ENCODE results near the gene POU2F3.
A peak's percentile ranks its signal among the peaks of the same experiment; 100 is the strongest.

The POU2F3 gene

DNA sequence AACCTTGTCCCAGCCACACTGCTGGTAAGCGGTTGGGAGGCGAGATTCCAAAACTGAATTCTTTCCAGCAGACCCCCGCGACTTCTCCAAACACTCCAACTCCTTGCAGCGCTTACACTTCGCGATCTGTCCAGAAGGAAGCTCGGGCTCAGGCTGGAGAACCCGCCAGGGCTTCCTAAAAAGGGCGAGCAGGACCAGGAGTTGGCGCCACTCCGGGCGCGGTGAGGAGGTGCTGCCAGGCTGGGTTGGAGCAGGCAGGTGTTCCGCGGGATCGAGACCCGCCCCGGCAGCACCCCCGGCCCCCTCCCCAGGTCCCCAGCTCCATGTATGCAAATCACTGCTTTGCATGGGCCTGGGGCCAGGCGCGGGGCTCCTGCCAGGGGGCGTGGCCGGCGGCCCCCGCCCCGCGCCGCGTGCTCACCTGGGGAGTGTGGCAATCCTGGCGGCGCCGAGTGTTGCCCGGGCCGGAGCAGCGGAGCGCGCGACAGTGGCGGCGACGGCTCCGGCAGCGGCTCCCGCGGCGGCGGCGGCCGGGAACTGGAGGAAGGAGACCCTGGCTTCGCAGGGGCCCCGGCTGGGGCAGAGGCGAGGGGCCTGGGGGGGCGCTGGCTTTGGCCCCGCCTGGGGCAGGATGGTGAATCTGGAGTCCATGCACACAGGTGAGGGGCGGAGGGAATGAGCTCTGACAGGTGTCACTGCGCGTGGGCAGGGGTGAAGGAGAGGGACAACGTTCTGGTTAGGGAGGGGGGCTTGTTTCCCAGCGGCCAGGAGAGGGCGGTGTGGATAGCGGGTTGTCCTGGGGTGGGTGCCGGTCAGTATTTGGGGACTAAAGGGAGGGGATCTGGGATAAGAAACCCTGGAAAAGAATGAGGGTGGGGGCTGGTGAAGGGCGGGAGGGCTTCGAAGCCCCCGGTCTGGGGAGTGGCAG lies at the start of gene POU2F3:
TSS of gene POU2F3 (plus strand) at position 428 of the 928 bp plus-strand sequence. CDS start at position 632, 204 bp downstream.
- DNase-seq = no peak

DNA sequence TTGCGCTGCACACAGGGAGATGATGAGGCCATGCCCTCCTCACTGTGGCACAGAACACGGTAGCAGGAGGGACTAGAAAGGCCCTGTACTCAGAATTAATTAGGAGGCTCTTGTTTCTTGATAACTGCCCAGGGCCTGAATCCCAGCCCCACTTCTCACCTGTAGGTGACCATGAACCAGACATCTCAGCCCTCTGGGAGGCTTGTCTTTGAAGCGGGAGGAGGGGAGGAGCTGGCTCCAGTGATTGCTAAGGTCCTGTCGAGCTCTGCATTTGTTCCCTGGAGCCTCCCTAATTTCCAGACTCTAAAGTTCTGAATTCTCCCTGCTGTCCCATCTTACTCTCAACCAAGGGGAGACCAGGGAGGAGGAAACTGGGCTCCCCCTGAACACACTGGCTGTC lies 48.9 kb upstream of the POU2F3 start:
- no peak for DNase-seq

DNA sequence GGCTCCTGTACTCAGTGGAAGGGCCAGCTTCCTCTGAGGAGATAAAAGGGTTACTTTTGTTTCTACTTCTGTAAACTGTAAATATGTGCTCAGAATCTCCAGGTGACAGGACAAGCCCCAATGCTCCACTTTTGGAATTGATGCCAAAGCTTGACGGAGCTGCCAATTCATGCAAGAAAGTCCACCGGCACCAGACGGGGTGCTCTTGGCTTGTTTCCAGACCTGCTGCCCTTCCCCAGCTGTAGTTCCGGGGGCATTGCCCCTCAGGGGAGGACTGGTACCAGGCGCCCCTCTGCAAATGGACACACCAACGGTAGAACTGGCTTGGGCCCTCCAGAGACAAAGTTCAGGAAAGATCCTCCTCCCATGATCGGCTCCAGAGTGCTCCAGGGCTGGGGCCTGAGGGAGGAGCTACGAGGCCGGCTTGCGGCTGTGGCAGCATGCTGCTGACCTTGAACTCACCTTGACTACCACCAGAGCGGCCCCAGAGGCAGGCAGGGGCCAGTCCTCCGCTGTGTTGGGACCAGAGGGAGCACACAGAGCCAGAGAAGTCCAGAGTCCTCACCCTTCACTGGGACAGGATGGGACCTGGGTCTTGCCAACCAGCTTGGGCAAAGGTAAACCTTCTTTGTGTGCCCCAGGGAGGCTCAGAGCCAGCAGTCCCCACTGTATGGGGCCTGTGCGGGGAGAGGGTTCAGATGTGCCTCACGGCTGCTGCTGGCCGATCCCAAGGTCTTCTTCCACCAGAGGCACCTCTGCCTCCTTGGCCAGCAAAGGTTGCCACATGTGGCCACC lies 46.9 kb upstream of the POU2F3 start:
- DNase-seq = no peak

DNA sequence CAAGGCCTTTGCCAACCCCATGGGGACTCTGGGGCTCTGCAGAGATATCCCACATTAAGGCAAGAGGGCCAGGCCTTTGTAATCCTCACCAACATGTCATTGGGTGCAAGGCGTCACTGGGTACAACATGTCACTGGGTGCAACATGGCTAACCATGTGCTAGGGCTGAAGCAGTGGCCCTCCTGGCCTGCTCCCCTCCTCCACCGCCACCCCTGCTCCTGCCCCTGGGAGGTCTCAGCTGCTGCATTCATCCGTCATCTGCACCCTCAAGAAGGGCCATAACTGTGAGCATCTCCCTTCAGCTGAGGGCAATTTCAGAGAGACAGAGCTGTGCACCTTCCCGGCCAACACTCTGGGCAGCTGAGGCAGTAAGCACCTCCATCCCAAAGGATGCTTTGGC lies 45.8 kb upstream of the POU2F3 start:
- DNase-seq = no peak

DNA sequence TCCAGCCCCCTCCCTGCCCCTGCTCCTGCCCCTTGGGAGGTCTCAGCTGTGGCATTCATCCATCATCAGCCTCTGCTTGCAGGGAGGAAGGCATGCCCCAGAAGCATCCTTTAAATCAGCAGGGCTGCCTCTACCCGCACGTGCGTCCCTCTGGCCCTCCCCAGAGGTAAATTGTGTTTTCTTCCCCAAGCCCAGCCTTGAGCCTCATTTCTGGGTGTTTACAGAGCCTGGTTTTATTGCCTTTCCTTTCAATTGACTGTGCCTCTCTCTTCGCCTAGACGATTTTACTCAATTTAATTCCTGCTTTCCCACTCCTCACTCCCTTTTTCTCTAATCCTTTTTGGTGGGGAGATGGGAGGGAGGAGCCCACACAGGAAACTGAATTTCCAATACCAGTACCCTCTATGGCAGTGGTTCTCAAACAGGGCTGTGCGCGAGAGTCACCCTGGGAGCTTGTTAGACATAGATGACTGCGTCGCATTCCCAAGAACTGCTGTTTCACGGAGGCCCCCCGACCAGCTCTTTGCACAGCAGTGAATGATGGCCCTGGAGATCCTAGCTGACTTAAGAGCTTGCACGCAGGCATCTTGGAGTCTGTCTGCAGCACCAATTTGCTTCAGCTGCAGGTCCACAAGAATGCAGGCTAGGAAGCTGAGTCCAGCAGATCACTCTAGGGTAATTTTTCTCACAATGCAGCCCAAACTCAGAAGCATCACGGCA lies 44.2 kb upstream of the POU2F3 start:
- no peak for DNase-seq

DNA sequence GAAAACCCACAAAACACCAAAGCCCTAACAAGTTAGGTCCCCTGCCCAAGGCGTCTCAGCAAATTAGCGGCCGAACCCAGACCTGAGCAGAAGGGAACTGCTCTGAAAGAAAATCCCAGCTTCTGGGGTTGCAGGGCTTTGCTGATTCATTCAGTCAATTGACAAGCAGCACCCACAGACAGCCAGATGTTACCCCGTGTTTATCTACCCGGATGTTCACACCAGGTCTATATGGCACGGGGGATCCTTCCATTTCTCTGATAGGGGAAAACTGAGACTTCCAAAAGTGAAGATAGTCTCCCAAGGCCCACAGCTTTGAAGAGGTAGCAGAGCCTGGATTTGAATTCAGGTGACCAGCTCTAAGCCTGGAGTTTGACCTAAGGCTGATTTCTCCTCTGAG lies 43.1 kb upstream of the POU2F3 start:
- DNase-seq = no peak

DNA sequence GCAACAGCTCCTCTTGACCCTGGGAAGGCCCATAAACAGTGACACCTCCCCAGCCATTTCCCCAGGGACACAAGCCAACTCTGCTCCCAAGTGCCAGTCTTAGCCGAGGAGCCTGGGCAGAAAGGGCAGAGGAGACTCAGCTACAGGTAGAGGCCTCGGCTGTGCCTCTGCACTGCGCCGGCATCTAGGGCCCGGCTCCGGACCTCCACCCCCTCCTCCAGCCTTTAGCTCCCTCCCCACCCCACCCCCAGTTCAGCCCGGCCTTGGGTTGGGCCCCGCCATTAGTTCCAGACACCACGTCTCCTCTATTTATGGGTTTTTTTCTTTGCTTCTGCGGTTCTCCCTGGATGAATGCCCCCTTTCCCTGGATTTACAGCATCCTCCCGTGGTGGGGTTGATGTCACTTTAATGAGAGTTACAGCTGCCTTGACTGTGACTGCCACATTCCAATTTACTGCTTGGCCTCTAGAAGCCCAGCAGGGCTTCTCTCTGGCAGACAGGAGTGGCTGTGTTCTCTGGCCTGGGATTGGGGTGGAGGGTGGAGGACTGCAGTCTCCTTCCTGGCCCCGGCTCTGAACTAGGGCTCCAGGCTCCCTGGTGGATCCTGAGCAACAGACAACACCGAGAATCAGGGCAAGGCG lies 42.6 kb upstream of the POU2F3 start:
- DNase-seq = no peak

DNA sequence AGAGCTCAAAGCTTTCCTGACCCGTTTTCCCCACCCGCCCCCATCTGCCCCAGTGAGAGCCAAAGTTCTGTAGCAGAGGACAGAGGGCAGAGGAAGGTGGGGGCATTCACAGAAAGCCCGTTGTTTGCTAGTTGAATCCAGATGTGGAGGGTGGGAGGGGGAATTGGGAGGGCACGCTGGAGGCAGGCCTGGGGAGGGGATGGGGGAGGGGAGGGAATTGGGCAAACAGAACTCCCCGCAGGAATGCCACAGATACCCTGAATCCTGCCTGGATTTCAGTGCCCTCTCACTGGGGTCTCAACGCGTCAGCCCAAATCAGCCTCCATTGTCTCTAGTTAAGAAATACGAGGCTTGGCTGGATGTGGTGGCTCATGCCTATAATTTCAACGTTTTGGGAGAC lies 42.0 kb upstream of the POU2F3 start:
- no peak for DNase-seq

DNA sequence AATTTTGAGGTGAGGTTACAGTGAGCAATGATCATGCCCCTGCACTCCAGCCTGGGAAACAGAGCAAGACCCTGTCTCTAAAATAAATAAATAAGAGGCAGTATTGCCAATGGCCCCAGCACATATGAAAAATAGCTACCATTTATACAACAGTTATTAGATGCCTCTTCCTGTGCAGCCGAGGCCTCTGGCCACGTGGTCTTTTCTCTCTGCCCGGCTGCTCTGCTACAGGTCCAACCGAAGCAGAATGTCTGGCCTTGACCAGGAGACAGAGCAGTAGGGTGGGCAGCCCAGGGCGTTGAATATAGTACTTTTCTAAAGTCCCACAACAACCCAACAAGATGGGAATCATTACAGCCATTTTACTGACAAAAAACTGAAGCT lies 41.5 kb upstream of the POU2F3 start:
- no peak for DNase-seq

DNA sequence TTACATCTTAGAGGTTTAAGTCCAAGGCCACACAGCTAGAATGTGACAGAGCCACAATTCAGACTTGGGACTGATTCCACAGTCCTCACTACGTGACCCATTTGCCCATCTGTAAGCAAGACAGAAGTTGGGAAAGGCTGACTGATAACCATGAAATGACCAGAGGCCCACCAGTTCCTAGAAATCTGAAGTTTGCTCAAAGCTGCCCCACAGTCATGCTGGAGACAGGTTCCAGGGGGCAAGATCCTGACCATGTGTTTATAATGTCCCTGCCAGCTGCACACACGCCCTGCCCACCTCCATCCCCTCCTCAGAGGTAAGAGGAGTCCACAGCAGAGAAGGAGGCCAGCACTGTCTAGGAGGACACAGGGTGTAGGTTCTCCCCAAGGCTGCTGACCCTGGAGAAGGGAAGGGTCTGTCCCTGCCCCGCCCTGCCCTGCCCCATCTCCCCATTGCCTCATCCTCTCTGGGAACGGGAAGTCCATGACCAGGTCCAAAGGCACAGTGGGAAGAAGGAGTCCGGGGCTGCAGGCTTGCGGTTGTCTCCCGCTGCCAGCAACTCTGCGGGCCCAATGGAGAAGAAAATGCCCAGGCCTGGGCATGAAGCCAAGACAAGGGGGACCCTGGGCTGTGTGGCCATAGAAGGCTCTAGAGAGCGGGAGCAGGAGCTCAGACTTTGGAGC lies 41.0 kb upstream of the POU2F3 start:
- DNase-seq = no peak

DNA sequence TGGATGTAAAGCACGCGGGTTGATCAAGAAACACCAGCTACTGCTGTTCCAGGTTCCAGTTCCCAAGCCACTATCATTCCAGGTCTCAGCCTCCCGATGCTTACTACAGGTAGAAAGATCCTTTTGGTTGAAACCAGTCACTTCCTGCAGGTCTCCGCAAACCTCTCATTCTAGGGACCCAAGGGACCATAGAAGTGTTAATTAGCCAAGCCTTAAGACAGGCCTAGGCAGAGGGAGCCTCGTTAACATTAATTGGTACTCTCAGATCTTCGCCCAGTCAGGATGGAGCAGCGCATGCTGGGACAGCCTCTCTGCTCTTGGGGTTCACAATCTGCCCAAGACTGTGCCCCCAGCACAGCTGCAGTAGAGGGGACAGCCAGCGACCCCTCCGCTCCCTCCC lies 40.3 kb upstream of the POU2F3 start:
- DNase-seq = no peak

DNA sequence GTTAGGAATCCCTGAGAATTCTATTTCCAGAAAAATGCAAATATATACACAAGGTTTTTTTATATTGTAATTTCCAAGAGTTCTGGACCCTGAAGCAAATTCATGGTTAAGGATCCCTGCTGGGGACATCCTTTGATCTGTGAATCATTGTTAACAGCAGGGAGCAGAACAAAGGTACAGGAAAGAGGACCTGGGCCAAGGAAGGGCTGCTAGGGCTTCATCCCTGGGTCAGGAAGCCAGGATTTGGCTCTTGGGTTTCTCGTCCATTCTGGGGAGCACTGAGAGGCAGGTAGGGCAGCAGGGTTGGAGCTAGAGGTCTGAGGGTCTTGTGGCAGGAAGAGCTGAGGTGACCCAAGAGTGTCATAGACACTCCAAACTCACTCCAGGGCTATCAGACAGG lies 39.3 kb upstream of the POU2F3 start:
- no peak for DNase-seq

DNA sequence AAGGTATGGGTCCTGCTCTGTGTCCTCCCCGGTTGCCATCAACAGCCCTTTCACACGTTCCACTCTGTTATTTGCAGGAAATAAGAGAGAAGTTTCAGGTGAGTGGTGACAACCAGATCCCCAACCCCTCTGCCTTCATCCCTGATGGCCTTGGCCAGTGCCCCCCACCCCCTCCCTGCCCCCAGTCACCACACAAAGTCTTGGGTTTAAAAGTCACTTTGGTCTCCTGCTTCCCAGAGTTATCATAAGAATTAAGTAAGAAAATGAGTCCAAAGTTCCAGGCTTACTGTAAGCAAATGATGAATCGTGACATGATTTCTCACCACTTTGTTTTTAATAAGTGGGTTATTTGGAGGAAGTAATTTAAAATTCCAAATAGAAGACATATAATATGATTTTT lies 38.3 kb upstream of the POU2F3 start:
- no peak for DNase-seq

DNA sequence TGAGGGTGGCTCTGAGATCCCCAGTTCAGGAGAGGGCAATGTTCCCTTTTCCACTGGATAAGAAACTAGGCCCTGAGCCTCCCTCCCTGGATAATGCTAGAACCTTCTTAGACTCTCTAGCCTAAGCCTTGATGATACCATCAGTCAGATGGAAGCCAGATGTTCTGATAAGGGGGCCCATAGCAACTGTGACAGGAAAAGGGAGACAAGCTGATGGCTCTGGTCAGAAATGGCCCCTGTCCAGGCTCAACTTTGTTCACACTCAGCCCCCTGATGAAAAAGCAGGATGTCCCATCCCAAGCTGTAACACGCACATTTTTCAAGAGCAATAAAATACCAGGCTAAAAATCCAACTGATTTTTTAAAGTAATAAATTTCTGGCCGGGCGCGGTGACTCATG lies 36.3 kb upstream of the POU2F3 start:
- no peak for DNase-seq

DNA sequence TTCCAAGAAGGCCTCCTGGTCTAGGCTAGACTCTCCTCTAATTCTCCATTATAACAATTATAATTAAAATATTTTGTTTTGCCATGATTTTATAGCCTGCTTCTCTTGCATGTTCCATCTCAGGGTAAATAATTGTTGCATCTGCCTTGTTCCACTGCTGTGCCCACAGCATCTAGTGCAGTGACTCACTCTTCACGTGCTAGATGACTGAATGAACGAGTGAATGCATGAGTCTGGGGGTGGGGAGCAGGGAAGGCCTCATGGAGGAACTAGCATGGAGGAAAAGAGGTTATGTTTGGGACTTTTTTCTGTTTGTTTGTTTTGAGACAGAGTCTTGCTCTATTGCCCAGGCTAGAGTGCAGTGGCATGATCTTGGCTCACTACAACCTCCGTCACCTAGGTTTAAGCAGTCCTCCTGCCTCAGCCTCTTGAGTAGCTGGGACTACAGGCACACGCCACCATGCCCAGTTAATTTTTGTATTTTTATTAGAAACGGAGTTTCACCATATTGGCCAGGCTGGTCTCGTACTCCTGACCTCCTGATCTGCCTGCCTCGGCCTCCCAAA lies 34.3 kb upstream of the POU2F3 start:
- DNase-seq = no peak

DNA sequence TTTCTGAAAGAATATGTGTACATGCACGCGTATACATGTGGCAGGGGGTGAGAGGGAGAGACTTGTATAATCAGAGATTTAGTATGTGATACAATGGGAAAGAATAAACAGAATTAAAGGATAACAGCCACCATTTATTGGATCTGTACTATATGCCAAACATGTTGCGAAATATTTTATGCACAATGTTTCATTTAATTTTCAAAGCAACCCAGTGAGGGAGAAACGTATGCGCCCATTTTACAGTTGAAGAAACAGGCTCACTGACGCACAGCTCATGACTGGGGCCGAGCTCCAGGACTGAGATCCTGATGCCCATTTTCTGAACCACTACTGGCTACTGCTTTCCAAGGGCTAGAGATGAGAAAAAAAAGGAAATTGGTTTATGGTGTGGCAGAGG lies 32.4 kb upstream of the POU2F3 start:
- no peak for DNase-seq

DNA sequence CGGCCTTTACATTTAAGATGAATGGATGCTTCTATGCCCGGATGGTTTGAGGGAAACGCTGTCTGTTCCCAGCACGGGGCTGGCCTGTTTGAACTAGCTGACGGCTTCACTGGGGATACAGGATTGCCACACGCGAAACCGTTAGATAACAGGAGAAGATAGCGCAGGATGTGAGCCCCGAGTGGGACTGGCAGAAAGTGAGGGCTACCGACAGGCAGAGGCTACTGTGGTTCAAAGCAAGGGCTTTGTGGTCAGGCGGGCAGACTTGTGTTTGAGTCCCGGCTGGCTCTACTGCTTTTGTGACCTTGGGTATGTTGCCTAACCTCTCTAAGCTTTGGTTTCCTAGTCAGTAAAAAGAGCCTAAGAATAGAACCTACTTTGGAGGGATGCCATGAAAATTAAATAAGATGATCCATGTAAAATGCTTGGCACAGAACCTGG lies 31.9 kb upstream of the POU2F3 start:
- no peak for DNase-seq

DNA sequence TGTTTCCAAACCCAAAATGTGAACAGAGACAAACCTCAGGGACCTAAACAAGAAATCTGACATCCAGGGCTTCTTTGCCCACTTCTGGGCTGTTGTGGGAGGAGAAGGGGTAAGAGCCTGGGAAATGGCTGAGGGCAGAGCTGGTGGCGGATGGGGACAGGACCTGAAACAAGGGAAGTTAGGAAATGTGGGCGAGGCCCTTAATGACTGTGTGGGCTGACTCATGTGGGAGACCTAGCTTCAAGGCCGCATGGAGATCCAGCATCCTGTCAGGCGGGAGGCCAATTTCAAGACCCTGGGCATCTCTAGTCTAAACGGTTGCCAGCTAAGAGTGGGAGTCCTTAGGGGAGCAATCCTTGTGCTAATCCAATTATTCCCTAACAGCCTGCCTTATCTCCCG lies 31.2 kb upstream of the POU2F3 start:
- no peak for DNase-seq

DNA sequence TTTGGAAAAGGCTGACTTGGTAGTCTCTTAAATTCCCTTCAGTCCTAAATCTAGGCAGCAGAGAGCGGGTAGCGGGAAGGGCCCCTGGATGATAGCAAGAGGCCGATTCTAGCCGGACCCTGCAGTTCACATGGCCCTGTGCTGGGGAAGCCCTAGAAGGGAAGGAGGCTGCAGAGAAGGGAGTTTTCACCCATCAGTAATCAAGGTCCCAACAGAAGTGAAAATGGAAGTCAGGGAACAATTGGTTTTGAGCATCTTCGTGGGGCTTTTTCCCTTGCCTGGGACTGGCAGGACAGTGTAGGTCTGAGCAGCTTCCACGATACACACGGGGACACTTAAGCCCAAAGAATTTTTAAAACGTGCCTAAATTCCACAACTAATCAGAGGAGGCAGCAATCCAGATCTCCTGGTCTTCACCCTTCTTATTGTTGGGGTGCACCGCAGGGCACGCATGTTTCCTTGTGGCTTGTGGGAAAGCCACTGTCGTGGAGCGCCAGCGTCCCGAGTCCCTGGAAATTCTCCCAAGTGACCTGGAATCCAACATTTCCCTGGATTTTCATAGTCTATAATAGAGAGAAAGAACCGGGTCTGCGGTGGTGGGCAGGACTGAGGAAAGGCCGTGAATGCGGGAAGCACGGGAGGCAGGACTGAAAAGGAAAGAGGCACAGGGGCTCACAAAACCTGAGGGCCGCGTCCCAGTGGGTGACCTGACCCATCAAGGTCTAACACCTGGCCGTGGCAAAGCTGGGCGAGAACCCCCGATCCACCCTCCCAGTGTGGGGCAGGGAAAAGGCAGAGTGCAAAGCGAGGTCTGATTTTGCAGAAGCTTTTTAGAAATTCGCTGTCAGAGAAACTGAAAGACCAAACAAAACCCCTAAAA lies 30.0 kb upstream of the POU2F3 start:
- DNase-seq = no peak

DNA sequence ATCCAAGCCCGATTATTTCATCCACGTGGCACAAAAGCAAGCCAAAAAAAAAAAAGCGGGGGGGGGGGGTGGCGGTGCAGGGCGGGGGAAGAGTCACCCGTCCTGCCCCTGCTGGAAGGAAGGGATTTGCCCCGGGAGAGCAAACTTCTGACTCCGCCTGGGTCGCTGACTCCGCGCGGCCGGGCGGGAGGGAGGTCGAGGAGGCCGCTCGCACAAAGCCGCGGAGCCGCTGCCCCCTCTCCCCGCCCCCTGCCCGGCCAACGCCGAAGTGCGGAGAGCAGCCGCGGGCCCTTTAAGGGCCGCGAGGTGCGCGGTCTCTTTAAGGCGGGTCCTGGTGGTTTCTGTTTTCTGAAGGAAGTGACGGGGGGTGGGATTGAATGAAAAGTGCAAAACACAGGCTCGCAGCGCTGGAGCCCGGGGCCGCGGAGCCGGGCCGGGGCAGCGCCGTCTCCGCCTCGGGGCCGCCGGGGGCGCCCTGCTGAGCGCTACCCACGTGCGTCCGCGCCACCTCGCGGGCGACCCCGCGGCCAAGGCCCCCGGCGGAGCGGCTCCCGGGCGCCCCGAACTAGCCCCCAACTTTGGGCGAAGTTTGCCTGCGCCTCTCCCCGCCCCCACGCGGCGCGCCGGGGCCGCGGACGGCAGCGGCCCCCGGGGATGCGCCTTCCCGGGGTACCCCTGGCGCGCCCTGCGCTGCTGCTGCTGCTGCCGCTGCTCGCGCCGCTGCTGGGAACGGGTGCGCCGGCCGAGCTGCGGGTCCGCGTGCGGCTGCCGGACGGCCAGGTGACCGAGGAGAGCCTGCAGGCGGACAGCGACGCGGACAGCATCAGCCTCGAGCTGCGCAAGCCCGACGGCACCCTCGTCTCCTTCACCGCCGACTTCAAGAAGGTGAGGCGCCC lies 29.1 kb upstream of the POU2F3 start, which contains the start of gene OAF:
TSS of gene OAF (plus strand) at position 407 of the 896 bp plus-strand sequence. CDS start at position 655, 248 bp downstream.
- peak; percentile 41 to 47 for DNase-seq

Measured in activated CD4-positive, alpha-beta T cell treated with anti-CD3 and anti-CD28 coated beads, Interleukin-2, amount 50 U/mL, for 4 hours (primary cell).